ENCODE results near the gene NRP1.

Gene NRP1

GRCh38 chr10:33133557-33133956 lies 200.9 kb downstream of the NRP1 start:
- TF ChIP-seq, protein P1, sequence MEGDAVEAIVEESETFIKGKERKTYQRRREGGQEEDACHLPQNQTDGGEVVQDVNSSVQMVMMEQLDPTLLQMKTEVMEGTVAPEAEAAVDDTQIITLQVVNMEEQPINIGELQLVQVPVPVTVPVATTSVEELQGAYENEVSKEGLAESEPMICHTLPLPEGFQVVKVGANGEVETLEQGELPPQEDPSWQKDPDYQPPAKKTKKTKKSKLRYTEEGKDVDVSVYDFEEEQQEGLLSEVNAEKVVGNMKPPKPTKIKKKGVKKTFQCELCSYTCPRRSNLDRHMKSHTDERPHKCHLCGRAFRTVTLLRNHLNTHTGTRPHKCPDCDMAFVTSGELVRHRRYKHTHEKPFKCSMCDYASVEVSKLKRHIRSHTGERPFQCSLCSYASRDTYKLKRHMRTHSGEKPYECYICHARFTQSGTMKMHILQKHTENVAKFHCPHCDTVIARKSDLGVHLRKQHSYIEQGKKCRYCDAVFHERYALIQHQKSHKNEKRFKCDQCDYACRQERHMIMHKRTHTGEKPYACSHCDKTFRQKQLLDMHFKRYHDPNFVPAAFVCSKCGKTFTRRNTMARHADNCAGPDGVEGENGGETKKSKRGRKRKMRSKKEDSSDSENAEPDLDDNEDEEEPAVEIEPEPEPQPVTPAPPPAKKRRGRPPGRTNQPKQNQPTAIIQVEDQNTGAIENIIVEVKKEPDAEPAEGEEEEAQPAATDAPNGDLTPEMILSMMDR (conservative IDR thresholded peaks at IDR 0.05; ENCODE audit: low read length) = no peak
- peak; percentile 60 for DNase-seq (ENCODE audit: low read depth)
- no peak overlapping the region for H3K4me3 ChIP-seq (ENCODE audit: low read length)

DNA sequence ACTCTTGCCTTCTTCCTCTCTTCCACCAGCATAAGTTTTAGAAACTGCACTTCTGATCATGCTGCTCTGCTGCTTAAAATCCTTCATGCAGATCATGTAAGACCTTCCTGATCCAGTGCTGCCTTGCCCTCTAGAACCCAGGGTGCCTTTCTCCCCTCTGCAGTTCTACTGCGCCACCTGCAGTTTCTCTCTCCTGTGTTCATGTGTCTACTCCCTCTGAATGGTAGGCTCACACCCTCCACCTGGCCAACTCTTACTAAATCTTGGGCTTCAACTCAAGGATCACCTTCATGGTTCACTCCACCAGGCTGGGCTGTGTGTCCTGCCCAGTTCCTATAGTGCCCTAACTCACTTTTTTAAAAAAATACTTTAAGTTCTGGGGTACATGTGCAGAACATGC lies 201.8 kb downstream of the NRP1 start:
- TF ChIP-seq, protein P1 (conservative IDR thresholded peaks at IDR 0.05; ENCODE audit: low read length) = no peak
- H3K4me3 ChIP-seq (ENCODE audit: low read length) = no peak overlapping the region
- DNase-seq (ENCODE audit: low read depth) = no peak

- peak; percentile 95 for DNase-seq (ENCODE audit: low read depth)
- H3K4me3 ChIP-seq (ENCODE audit: low read length) = no peak overlapping the region
- TF ChIP-seq, protein P1 (conservative IDR thresholded peaks at IDR 0.05; ENCODE audit: low read length) = no peak
Observed at GRCh38 chr10:33129996-33130386, 204.5 kb downstream of the NRP1 start.

GRCh38 chr10:33129141-33129995 lies 205.1 kb downstream of the NRP1 start:
- peak; percentile 100 for DNase-seq (ENCODE audit: low read depth)
- TF ChIP-seq, protein P1 (conservative IDR thresholded peaks at IDR 0.05; ENCODE audit: low read length) = peak; percentile 47
- no peak overlapping the region; the same call in 1 of the 2 replicates for H3K4me3 ChIP-seq (ENCODE audit: low read length)

GRCh38 chr10:33127622-33128021 lies 206.8 kb downstream of the NRP1 start:
- no peak for DNase-seq (ENCODE audit: low read depth)
- TF ChIP-seq, protein P1 (conservative IDR thresholded peaks at IDR 0.05; ENCODE audit: low read length) = no peak
- H3K4me3 ChIP-seq (ENCODE audit: low read length) = no peak overlapping the region
